HuH-7.5 (cell line): ENCODE measurements around the gene ARHGAP22.

Experiments
- DNase-seq: peaks from one replicate; pipeline ENCODE4 v3.0.0; 2011; ENCODE audit warnings: low spot score

The ARHGAP22 gene

DNA sequence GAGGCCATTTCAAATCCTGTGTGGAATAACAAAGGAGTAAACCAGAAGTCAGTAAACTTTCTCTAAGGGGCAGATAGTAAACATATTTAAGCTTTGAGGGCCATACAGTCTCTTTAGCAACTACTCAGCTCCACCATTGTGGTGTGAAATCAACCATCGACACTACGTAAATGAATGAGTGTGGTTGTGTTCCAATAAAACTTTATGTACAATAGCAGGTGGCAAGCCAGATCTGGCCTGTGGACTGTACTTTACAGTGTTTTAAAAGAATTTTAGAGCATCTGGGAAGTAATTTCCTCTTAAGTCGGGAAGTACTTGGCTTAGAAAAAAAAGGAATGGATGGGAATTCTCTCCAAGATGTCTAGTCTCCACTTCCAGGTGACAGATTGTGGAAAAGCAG is 71.3 kb downstream of the ARHGAP22 start:
- DNase-seq, result no peak

- no peak for DNase-seq
Observed at GRCh38 chr10:48531486-48531885, 73.4 kb downstream of the ARHGAP22 start.

GRCh38 chr10:48529331-48529730 is 75.5 kb downstream of the ARHGAP22 start:
- DNase-seq, result no peak

GRCh38 chr10:48527756-48528155 is 77.1 kb downstream of the ARHGAP22 start:
- DNase-seq, result no peak

DNA sequence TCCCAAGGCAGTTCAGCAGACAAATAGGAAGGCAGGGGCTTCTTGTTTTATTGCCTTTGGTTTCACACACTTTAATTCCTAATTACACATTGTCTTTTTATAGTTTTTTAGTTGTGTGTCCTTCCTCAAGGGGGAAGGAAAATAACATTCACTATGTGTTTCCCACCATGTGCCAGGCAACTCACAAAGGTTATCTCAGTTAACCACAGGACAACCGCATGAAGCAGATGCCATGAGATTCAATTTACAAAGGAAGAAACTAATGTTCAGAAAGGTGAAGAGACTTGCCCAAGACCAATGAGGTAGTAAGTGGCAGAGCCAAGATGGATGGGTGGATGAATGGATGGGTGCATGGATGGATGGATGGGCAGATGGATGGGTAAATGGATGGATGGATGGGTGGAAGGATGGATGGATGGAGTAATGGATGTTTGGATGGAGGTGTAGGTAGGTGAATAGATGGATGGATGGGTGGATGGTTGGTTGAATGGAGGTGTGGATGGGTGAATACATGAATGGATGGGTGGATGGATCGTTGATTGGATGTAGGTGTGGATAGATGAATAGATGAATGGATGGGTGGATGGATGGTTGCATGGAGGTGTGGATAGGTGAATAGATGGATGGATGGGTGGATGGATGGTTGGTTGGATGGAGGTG is 77.9 kb downstream of the ARHGAP22 start:
- DNase-seq, result no peak

- DNase-seq, result no peak
Observed at GRCh38 chr10:48526011-48526821, 78.7 kb downstream of the ARHGAP22 start.

- DNase-seq, result no peak
Observed at GRCh38 chr10:48525113-48525512, 79.8 kb downstream of the ARHGAP22 start.

DNA sequence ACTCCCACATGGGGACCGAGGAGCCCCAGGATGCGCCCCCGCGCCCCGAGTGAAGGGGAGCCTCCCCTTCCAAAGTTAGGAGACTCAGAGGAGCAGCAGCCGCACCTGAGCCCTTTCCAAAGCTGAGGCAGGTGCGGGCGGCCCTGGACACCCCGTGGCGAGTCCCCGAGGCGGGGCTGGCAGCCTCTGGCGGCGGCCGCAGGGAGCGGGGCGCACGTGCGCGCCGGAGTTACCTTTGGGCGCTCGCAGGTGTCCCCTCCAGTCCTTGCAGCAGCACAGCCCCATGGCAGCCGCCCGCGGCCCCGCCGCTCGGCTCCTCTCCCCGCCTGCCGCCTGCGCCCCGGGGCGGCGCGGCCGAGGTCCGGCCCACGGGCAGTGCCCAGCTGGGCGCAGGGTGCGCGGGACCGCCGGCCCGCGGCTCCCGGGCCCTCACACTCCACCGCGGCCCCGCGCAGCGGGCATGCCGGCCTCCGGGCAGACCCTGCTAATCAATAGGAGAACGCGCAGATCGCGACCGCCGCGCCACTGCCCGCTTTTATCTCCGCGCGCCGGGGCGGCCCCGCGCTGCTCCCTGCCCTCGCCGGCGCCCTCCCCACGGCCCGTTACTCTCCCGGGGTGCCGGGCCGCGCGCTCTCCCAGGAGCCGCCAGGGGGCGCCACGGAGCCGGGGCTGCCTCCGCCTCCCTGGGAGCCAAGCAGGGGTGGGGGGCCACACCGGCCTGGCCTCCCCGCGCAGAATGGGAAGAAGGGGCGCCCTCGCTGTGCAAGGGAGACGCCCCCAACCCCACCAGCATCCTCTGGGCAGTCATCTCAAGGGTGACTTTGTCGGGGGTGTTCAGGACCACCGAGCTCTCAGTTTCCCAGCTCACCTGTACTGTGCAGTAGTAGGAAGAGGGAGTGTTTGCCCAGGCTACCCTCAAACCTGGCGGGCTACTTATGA is 80.8 kb downstream of the ARHGAP22 start:
- no peak for DNase-seq

GRCh38 chr10:48523212-48523819 is 81.6 kb downstream of the ARHGAP22 start:
- no peak for DNase-seq

- no peak for DNase-seq
Observed at GRCh38 chr10:48522011-48522765, 82.7 kb downstream of the ARHGAP22 start.

GRCh38 chr10:48520594-48520993 is 84.3 kb downstream of the ARHGAP22 start:
- no peak for DNase-seq

DNA sequence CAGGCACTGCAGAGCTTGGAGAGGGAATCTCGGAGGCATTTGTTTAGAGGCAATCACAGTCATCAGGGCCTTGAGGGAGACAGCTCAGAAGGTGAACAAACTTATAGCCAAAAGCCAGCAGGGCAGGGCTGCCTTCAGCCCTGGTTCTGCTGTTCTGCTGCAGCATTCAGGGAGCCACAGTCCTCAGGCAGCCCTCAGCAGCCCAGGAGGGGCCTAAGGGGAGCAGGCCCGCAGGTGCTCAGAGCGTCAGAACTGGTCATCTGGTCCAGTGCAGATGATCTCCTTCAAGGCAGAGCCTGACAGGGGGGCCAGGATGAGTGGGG is 84.7 kb downstream of the ARHGAP22 start:
- no peak for DNase-seq

GRCh38 chr10:48519481-48520183 is 85.2 kb downstream of the ARHGAP22 start:
- DNase-seq, result no peak

GRCh38 chr10:48518986-48519385 is 85.9 kb downstream of the ARHGAP22 start:
- no peak for DNase-seq

DNA sequence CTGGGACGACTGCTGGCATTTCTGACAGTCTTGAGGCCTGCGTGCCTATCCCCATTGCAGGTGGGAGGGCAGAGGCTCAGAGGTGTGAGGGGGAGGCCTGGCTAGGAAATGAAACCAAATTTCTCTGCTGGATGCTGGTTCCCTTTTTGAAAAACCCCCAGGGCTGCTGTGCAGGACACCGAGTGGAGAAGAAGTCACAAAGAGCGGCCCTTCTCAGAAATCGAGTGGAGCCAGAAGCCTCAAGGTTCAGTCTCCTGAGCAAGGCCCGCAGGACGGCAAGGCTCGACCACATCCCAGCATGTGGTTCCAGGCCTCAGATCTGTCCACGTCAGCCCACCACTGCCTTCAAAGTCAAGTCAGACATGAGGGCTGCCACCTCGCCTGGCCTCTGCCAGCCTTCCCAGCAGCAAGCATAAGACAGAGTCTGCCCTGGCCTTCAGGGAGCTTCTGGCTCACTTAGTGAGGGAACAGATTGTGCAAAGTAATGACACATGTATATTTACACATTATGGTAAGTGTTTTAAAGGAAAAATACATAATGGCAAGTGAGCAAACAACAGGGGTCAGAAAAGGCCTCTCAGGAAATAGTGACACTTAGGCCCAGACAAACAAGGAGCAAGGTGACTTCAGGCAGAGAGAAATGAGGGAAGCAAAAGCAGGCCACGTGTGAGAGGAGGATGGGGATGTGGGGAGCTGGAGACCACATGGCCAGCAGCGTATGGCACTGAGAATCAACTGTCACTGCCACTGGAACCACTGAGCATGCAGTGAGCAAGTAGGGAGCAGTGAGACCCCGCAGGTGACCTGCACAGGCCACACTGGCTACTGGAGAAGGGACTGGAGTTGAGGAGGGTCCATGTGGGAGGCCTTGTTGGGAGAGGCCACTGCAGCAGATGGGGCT is 86.7 kb downstream of the ARHGAP22 start:
- no peak for DNase-seq

DNA sequence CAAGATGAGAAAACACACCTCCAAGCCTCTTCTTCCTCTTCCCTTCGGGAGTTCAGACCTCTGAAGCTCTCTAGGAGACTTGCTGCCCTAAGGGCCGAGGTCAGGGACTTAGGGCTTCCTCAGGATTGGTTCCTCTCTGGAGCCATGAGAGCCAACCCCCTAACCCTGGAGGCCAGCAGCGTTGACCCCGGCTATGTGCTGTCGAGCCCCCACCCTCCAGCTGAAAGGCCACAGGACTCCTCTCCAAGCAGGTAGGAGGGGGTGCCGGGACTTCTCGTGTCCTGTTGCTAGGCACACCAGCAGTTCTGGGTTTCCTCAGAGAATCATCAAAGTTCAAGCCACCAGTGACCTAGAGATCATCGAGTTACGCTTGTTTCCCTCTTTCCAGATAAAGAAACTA is 87.4 kb downstream of the ARHGAP22 start:
- no peak for DNase-seq

DNA sequence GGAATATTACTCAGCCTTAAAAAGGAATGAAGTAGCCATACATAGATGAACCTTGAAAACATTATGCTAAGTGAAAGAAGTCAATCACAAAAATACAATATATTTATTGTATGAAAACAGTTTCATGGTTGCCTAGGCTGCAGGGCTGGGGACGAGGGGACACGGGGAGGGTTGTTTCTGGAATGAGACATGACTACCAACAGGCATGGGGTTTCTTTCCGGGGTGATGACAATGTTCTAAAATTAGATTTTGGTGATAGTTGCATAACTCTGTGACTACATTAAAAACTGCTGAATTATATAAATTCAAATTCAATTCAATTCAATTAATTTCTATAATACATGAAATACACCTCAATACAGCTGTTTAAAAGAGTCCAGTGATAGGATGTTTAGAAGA is 88.0 kb downstream of the ARHGAP22 start:
- DNase-seq, result no peak

DNA sequence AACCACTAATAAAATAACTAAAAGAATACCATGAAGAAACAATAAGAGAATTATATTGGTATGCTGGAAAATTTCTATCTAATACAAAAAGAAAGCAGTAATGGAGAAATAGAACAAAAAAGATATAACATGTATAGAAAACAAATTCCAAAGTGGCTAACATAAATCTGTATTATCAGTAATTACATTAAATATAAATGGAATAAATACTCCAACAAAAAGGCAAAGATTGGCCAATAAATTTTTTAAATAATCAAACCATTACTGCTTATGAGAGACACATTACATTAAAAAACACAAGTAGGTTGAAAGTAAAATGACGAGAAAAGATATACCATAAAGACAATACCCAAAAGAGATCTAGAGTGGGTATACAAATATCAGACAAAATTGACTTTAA is 90.0 kb downstream of the ARHGAP22 start:
- DNase-seq, result no peak

GRCh38 chr10:48514255-48514654 is 90.6 kb downstream of the ARHGAP22 start:
- no peak for DNase-seq

DNA sequence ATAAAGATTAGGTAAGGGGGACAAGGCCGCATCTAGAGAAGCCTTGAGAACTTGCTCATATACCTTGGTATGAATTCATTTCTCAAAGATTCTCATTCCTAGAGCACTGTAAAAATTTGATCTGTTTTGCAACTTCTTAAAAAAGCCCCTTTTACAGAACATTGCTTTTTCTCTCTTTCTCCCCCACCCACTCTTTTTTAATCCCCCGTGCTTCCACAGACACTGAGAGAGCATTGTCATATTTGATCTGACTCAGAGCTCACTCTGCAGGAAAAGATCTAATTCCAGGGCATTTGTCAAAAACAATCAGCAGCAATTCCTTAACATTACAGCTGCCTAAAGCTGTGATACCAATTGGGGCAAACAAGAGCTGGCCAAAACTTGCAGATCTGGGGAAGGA is 92.0 kb downstream of the ARHGAP22 start:
- no peak for DNase-seq
